Activated CD4-positive, alpha-beta T cell treated with anti-CD3 and anti-CD28 coated beads, Interleukin-2, amount 50 U/mL, for 24 hours (primary cell): Measurements from ENCODE around the gene MAP10.

ENCODE experiments used
- DNase-seq, 2 donors: peaks; one replicate each; pipeline ENCODE4 v3.0.0-alpha.2; 2020; ENCODE audit warnings: low read depth in 1 of 2, low spot score in 1 of 2

The MAP10 gene

DNA sequence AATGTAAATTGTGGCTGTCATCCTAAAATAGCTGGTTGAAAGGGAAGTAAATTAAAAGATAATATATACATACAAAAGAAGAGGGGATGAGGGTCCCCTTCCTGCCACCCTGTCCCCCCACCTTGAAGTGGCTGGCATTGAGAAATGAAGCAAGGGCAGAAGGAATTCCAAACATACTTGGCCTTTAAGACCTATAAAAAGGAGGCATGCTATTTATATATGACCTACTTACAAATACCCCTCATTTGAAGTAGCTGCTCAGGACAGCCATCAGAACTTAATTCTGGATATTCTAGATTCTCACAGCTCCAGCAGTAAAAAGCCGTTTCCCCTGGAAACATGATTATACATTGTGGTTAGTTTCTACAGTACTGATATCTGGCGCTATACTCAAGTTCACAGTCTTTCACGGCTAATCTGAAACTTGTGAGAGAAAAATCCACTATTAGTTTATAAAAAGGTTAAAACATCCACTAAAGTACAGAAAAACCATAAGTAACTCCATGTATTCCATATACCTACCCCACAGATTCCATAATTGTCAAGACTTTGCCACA, 9.6 kb upstream of the MAP10 start:
- no peak for DNase-seq

DNA sequence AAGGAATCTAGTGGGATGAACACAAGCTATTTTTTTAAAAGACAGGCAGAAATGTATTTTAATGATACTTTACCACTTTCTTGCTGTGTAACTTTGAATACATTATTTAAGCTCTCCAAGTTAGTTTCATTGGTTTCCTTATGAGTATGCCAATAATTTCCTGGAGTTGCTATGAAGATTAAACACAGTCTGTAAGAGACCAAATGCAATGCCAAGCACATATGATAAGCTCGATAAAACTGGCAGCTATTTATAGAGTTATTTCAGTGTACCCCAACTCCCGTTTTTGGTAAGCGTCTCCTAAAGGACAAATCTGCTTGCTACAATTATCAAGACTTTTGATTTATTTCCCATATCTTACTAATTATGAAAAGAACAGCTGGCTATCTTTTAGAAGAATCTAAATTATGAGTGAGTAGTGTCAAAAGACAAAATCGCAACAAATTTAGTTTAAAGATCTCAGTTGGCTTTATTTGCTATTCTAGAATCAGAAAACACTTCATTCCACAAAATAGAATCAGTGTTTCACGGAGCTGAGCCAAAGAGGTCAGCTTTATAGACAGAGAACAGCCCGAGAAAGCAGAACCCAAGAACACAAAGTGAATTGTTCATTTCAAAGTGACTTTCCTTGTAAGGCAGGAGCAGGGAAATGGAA, 7.2 kb upstream of the MAP10 start:
- no peak for DNase-seq

DNA sequence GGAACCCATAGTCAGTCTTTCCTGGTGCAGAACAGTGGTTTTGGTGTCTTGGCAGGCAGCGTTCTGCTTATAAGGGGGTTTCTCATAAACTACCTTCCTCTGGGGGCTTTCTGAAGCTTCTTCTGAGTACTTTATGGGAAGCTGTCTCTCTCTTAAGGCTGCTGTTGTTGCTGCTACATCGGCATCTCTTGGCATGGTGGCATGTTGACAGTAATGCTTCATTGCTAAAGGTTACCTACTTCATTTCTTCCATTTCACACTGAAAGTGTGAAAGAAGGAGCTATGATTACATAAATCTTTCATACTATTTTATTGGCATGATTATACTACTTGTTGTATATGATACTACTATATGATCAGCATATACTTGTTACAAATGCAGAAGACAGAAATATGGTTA, 6.3 kb upstream of the MAP10 start:
- DNase-seq: no peak

DNA sequence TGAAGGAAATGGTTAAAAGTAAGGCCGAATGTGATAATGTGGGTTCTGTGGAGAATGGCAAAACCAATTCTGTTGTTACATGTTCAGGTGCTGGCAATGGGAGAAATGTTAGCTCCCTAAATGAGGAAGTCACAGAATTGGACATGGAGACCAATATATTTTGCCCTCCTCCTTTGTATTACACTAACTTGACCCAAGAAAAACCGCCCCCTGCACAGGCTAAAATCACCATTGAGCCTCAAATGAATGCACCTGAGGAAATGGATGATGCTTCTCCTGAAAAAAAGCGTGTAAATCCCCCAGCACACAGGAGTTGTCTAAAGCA, 932 bp downstream of the MAP10 start:
- no peak for DNase-seq

DNA sequence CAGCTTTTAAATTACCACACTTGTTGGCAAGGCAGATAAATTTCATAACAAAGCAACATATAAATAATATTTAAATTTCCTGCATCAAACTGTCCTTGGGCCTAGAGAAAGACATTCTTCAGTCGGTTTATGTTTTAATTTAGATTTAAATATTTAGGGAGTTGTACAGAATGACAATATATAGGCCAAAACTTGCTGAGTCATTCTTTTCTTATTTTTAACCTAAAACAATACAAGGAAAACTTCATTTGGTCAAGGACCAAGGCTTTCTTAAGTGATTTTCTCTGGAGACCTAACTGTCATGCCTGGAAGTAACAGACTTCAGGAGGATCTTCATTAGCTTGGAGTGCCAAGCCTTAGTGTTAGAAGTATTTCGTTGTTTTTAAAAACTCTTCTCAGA, 5.6 kb downstream of the MAP10 start:
- no peak for DNase-seq

DNA sequence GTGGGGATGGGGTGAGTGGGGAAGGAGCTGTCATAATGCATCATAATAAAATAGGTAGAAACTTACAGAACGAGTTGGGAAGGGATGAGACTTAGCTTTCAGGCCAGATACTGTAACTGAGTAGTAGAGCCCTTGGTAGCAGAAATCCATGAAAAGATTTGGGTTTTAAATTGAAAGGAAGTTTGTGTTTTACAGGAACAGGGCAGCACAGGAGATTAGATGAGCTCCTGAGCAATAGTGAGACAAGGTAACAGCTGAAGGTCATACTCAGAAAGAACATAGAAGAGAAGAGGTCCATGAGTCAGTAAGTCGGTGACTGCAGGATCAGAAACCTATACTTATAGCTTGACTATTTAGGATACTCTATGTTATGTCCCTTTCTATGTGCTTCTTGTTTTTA, 7.3 kb downstream of the MAP10 start:
- no peak for DNase-seq

DNA sequence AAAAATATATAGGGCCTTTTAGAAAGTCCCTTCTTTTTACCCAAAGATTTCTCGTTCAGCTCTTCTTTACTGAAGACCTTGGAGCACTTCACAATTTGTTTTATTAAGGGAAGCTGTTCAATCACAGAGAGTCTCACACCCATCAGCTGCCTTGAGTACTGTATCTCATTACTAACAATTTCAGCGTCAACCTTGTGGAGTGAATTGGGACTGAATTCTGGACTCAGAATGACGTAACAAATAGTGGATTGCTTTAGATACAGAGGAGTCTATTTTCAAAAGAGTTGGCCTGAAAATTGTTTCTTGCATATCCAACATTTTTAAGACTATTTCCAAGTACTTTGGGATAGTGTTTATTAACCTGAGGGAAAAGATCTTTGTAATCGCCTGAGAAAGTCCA, 7.9 kb downstream of the MAP10 start:
- no peak for DNase-seq

DNA sequence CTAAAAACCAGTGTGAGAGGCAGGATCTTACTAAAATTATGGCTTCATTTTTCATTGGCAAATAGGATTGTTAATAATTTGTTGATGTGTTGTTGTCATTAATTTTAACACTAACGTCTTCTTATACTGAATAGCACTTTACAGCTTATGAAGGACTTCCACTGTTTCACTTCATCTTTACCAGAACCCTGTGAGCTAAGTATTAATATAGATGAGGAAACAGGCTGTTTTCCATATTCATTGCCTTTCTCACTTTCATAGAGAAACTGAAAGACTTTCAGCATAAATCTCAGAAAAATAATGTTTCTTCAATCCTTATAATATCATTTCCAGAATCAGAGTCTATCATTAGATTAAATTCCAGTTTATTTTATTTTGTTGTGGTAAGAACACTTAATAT, 8.5 kb downstream of the MAP10 start:
- DNase-seq: no peak

DNA sequence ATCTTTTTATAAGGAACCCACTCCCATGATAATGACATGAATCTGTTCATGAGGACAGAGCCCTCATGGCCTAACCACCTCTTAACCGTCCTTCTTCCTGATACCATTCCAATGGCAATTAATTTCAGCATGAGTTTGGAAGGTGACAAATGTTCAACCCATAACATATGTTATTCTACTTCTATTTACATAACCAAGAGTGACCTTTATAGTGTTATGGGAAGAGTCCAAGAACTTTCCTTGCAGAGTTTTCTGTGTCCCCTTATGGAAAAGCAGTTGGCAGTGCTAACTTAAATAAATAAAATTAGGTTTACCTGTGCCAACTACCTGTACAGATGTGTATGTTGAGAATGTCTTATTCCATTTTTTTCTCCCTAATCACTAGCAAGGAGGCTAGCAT, 11.1 kb downstream of the MAP10 start:
- DNase-seq: no peak

DNA sequence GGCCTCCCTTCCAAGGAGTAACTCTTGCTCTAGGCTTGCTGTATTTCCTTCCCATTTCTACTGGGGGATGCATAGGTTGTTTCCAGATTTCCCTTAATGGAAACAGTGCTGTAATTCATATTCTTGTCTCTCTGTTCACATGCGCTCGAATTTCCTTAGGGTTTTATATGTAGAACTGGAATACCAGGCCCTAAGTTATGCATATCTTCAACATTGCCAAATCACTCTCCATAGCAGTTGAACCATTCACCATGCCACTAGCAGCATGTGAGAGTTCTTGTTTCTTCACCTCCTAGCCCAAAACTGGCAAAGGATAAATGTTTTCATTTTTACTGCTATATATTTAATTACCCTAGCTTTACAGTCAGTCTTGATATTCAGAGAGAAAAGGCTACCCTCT, 12.8 kb downstream of the MAP10 start:
- no peak for DNase-seq

DNA sequence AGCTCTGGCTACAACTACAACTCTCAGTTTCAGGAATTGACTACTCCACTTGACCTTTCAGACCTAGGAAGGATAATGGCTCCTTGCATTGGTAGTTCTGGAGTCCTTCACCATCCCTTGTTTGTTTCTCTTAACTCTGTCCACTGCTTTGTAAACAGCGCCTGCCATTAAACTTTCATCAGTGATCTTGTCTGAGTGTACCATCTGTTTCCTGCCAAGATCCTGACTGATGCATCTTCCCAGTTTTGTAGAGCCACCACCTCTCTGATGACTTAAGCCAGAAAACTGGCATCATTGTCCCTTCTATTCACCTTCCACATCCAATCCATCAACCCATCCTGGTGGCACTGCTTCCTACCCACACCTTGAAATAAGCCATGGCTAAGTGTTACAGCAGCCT, 15.2 kb downstream of the MAP10 start:
- DNase-seq: no peak

DNA sequence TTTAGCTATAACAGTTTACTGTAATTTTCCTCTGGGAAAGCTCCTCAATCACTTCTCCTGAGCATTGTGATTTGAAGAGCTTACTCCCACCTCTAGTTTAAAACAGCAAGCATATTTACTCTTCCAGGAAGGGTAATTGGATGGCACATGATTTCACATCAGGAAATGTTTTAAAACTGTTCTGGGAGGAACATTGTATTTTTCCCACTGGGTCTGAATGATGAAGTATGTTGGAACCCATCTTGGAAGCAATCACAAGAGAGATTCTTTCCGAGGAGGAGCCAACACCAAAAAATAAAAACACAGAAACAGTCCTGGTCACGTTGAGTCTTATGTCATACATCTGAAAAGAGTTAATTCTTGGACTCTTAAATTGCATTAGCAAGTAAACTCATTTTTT, 17.3 kb downstream of the MAP10 start:
- no peak for DNase-seq

DNA sequence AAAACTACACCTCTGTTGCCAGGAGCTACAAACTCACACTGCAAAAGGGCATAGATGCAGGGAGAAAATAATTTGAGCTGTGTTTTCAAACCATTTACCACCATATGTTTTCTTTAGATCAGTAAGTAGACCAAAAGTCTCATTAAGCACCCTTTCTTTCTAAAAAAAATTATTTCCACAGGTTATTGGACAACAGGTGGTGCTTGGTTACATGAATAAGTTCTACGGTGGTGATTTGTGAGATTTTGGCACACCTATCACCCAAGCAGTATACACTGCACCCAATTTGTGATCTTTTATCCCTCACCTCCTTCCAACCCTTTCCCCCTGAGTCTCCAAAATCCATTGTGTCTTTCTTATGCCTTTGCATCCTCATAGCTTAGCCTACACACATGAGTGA, 21.1 kb downstream of the MAP10 start:
- DNase-seq: no peak

DNA sequence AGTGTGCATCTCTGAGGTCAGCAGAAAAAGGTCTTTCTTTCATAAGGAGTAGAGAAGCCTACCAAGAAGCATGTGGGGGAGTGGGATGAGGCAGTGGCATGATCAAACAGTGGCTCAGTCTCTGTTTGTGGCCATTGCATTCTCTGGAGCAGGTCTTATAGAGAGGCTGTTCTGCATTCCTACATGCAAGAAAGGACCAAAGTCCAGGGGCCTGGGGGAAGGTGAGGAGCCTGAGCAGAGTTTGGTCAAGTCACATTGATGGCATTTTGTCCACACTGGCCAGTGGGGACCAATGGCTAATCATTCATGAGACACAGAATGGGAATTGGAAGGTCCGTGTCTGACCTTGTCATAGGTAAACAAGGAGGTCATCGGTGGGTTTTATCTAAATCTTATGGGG, 25.4 kb downstream of the MAP10 start:
- no peak for DNase-seq

DNA sequence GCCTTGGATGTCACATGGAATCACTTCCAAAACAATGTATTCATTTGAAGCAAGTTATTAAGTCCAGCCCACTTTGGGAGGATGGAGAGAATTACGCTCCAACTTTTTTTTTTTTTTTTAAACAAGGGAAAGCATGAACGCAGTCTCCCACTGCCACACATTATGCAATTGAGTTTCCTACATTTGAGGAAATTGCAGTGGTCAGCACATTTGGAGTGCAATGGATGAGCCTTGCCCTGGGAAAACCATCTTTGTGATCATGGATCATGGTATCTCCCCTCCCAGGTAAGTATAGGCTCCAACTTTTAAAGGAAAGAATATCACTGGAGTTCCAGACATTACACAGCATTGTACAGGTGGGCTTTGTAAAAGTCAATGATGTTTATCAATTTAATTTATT, 26.7 kb downstream of the MAP10 start:
- DNase-seq: no peak

DNA sequence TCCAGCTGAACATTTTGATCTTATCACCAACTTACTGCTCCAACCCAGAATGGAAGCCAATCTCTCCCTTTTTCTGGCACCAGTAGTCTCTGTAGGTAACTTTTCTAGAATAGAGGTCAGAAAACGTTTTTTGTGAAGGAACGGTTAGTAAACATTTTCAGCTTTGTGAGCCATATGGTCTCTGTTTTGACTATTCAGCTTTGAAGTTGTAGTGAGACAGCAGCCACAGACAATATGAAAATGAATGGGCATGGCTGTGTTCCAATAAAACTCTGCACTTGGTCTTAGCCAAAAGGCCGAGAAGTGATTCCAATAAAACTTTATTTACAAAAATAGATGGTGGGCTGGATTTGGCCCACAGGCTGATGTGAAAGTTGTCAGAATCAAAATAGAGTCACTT, 28.9 kb downstream of the MAP10 start:
- DNase-seq: no peak

DNA sequence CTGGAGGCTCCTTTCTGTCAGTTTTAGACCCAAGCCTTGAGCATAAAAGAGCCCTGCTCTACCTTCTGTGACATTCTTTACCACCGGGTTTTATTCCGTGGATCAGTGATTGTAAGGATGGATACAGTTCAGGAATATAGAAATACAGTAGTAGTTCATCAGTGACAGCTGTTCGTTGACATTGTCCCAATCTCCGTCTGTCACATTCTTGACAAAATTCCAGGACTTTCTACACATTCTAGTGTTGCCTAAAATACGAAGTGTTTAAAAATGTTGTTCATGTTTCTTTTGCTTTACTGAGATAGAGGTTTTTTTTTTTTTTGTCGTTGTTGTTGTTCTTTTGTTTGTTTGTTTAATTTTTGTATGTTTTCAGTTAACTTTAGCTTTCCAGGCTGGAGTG, 29.9 kb downstream of the MAP10 start:
- DNase-seq: no peak

DNA sequence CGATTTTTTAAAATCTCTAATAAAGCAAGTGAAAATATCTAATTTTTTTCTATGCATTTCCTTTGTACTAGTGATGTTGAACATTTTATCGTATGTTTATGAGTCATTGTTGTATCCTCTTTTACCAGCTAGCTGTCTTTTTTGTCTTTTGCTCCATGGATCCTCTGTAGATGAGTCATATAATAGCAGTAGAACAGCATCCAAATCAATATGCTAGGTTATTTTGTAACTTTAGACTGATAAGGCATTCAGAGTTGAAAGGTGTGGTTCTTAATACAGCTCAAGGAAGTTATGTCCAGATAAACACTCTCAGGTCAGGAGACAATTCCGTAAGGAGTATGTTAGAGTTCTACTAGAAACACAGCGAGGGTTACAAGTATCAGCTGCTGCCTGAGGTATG, 31.9 kb downstream of the MAP10 start:
- no peak for DNase-seq

DNA sequence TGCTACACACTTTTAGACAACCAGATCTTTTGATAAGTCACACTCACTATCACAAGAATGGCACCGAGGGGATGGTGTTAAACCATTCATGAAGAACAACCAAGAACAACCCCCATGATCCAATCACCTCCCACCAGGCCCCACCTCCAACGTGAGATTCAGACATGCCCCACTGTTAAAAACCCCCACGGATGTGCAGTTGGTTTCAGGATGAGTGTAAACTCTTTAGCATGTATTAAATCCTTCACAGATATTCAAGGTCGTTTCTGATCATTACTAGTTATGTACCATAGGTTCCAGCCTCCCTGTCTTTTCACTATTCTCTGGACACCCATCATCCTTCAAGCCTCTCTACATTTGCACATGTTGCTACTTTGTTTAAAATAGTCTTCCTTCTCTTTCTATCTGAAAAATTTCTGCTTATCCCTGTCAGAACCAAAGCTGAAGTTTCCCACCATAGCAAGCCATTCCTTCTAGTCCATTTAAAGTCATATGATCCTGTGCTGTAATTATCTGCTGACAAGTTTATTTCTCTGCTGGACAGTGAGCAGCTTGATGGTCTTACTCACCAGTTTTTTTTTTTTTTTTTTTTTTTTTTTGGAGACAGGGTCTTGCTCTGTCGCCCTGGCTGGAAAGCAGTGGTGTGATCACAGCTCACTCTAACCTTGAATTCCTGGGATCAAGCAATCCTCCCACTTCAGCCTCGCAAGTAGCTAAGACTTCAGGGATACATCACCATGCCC, 36.8 kb downstream of the MAP10 start:
- no peak for DNase-seq

DNA sequence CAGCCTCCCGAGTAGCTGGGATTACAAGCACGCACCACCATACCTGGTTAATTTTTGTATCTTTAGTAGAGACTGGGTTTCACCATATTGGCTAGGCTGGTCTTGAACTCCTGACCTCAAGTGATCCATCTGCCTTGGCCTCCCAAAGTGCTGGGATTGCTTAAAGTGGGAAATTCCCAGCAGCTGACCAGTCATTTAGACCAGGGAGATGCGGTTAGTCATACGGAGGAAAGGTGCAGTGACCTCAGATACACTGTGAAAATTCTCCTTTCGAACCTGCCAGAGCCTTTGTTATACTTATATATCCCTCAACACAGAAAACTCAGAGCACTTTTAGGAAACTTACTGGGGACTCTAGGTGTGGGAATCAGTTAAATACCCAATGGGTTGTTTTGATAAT, 39.6 kb downstream of the MAP10 start:
- no peak for DNase-seq

DNA sequence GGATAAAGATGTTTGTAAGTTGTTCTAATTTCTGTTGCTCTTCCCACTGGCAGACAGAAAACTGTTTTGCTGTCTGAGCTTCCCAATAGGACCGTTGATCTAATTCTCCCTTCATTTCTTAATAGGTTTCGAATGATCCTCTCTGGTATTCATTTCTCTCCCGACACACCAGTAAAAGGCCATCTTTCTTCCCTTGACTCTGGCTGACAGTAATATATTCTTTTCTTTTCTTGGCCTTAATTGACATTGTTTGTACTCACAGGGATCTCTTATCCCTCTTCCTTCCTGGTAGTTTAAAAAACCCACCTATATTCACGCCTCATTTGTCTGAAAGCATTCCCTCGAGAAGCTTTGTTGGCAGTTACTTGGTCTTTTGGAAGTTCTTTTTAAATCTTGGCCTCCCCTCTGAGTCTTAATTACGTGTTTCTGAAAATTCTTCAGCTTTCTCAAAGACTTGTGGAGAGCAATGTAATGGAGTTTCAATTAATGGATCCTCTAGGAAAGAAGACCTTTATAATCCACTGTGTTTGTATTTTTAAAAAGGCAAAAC, 40.3 kb downstream of the MAP10 start:
- DNase-seq: no peak

DNA sequence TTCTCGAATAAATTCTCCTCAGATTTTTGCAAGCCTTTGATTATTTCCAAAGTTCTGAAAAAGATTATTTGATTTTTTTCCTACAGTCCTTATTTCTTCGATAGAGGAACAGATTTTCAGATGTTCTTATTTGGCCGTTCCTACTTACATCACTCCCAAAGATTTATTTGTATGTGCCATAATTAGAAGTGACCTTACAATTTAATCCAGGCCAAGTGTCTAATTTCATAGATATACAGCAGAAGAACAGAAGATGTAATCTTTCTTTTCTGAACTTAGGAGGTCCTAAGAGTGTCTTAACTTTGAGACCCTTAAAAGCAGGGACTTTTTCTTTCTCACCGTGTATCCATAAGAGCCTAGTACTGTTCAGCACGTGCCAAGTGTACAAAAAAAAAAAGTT, 46.3 kb downstream of the MAP10 start:
- no peak for DNase-seq
